Measurements from ENCODE around the gene PARS2. TPM values are rescaled to one million over a fixed set of nuclear protein-coding genes. Genes with fewer than 3 reads are reported as not detected.

PARS2 gene
- total RNA-seq, 2 experiments from 2014 or later = 3.2 to 4.3 TPM

DNA sequence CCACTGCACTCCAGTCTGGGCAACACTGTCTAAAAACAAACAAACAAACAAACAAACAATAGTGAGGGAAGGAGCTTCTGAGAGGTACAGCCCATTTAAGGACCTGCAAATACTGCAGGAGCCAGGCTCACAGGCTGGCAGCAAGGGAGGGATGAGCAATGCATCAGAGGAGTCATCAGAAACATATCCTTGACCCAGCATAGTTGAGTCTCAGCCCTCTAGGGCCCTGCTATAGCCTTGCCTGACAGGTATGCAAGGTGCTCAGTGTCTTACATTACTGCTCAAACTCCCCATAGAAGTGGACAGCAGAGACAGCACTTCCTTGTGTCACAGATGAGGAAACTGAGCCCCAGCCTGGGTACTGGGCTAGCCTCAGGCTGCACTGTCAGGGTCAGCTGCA lies 55.9 kb downstream of the PARS2 start:
- no peak for DNase-seq
- no peaks in the 10 kb centered on the region for H3K9me3 Mint-ChIP-seq
- H3K36me3 Mint-ChIP-seq (ENCODE audit: low read depth) = no peaks in the 10 kb centered on the region
- H3K4me3 Mint-ChIP-seq = no peak overlapping the region
- H3K4me1 Mint-ChIP-seq = no peaks in the 10 kb centered on the region
- no peak overlapping the region for H3K27ac Mint-ChIP-seq
- CTCF ChIA-PET = no interaction called here
- POLR2A ChIA-PET = no interaction called here
- H3K27me3 Mint-ChIP-seq = peaks cover 1% of the 10 kb centered on the region

Other genes starting within 250 kb of the PARS2 start
- 1 to 10 TPM; 1.9 to 2.0 TPM for gene ACOT11, start 216.3 kb downstream of the PARS2 start, total RNA-seq
- gene FAM151A, start 141.0 kb downstream of the PARS2 start, total RNA-seq = not detected
- gene MROH7, start 122.7 kb downstream of the PARS2 start, total RNA-seq = under 1 TPM in 1 of 2 experiments, not detected in 1; 0.12 TPM
- gene TTC4, start 48.7 kb downstream of the PARS2 start, total RNA-seq = 10 to 100 TPM; 18.4 to 19.5 TPM
- 10 to 100 TPM in 1 of 2 experiments, 1 to 10 TPM in 1; 9.9 to 10.6 TPM for gene TTC22, start 36.8 kb upstream of the PARS2 start, total RNA-seq
- 100 to 1,000 TPM in 1 of 2 experiments, 10 to 100 TPM in 1; 84.6 to 102 TPM for gene DHCR24, start 122.7 kb upstream of the PARS2 start, total RNA-seq
- gene TMEM61, start 216.1 kb upstream of the PARS2 start, total RNA-seq = not detected
- under 1 TPM in 1 of 2 experiments, not detected in 1; 0.05 TPM for gene BSND, start 234.4 kb upstream of the PARS2 start, total RNA-seq